ENCODE results near the gene TEX52.

GRCh38 chr12:2862876-2863275, 6.0 kb upstream of the TEX52 start:
- TF ChIP-seq CTCF (conservative IDR thresholded peaks at IDR 0.05 in 1 of 2, IDR thresholded peaks at IDR 0.05 in 1 of 2; ENCODE audit: extremely low read depth in 1 of 2, insufficient read depth in 1 of 2, low read depth in 1 of 2, low read length in 2 of 2) (no peak), EZH2 (IDR thresholded peaks at IDR 0.05; ENCODE audit: borderline replicate concordance, low read length) (no peak)
